ENCODE measurements around the gene CD82. TPM values are rescaled to one million over a fixed set of nuclear protein-coding genes. Genes with fewer than 3 reads are reported as not detected.

The CD82 gene
- total and polyA plus RNA-seq, 2 of the 13 experiments (the other 11 are each of a cell fraction or from before 2014, with no cell fraction given) = 0.05 TPM; not detected in 1

- TF ChIP-seq, protein P1, sequence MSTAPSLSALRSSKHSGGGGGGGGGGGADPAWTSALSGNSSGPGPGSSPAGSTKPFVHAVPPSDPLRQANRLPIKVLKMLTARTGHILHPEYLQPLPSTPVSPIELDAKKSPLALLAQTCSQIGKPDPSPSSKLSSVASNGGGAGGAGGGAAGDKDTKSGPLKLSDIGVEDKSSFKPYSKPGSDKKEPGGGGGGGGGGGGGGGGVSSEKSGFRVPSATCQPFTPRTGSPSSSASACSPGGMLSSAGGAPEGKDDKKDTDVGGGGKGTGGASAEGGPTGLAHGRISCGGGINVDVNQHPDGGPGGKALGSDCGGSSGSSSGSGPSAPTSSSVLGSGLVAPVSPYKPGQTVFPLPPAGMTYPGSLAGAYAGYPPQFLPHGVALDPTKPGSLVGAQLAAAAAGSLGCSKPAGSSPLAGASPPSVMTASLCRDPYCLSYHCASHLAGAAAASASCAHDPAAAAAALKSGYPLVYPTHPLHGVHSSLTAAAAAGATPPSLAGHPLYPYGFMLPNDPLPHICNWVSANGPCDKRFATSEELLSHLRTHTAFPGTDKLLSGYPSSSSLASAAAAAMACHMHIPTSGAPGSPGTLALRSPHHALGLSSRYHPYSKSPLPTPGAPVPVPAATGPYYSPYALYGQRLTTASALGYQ (CRISPR knock-in tag; IDR thresholded peaks at IDR 0.05) = no peak
- no peak for TF ChIP-seq ZFX (CRISPR knock-in tag; IDR thresholded peaks at IDR 0.05; ENCODE audit: low read depth)
- TF ChIP-seq ATF7-NPFF (CRISPR knock-in tag; IDR thresholded peaks at IDR 0.05; ENCODE audit: low read depth) = no peak
- TF ChIP-seq NFIC (IDR thresholded peaks at IDR 0.05; ENCODE audit: low read length) = no peak
- TF ChIP-seq NR2C2 (CRISPR knock-in tag; IDR thresholded peaks at IDR 0.05; ENCODE audit: borderline replicate concordance) = no peak
- no peak for TF ChIP-seq FOXK1 (CRISPR knock-in tag; IDR thresholded peaks at IDR 0.05; ENCODE audit: borderline replicate concordance, low read depth)
Measured at GRCh38 chr11:44525473-44526252, 39.8 kb upstream of the CD82 start (continued).

- in situ Hi-C loops (cut with HindIII; ENCODE audit: extremely low pct_ligation_motif_present, low pct_unique_long_range_greater_than_20kb) = loop anchor here (25.0 kb wide), 1 partner anchor 239 kb away; no protein-coding TSS in a partner anchor
- no peak for DNase-seq (ENCODE audit: low spot score)
- Histone ChIP-seq H3K4me1 (ENCODE audit: insufficient read depth, low read length) (no peaks in the 10 kb centered on the region), H3K27me3 (ENCODE audit: control insufficient read depth in 1 of 2, insufficient read depth in 2 of 2, low read length in 2 of 2) (peaks cover 3 to 40% of the 10 kb centered on the region in 2 experiments; a peak in 3 of 5 replicates), H4K20me1 (ENCODE audit: insufficient read depth, low read length) (no peaks in the 10 kb centered on the region), H3K9me3 (ENCODE audit: low read length) (no peaks in the 10 kb centered on the region), H3K4me2 (ENCODE audit: low read depth, low read length) (no peak overlapping the region), H3K4me3 (replicated peaks in 1 of 3; ENCODE audit: insufficient read depth in 1 of 3, low read depth in 2 of 3, low read length in 3 of 3) (no peak overlapping the region), H3K27ac (ENCODE audit: extremely low read length, insufficient read depth, low read length) (no peak overlapping the region), H2AFZ (ENCODE audit: low read length) (no peak overlapping the region), H3K9ac (ENCODE audit: insufficient read depth, low read depth, low read length) (no peak overlapping the region), H3K79me2 (ENCODE audit: insufficient read depth, low read length) (no peaks in the 10 kb centered on the region), H3K36me3 (replicated peaks in 1 of 2; ENCODE audit: control insufficient read depth in 1 of 2, insufficient read depth in 2 of 2, low read length in 2 of 2) (no peaks in the 10 kb centered on the region)
- BruUV-seq (replicated peaks) = no TSS peak
- no peak for ATAC-seq
- POLR2A ChIA-PET = no interaction called here
- 7% methylated on average over 6 of the region's 12 CpGs for WGBS (ENCODE audit: low lambda C conversion rate)
- CTCF ChIA-PET (ENCODE audit: low intra/inter-chr PET ratio, low total read pairs) = no interaction called here
- no peak for FAIRE-seq
- intact Hi-C loops (cut with micrococcal nuclease; ENCODE audit: unreplicated experiment) = no loop called here
- TF ChIP-seq ZNF639 (CRISPR knock-in tag; conservative IDR thresholded peaks at IDR 0.05) = no peak
- no peak for TF ChIP-seq REL (CRISPR knock-in tag; conservative IDR thresholded peaks at IDR 0.05)
- TF ChIP-seq FOXP1 (IDR thresholded peaks at IDR 0.05) = no peak
- no peak for TF ChIP-seq FOXP1 (CRISPR knock-in tag; IDR thresholded peaks at IDR 0.05)
- TF ChIP-seq PATZ1 (CRISPR knock-in tag; IDR thresholded peaks at IDR 0.05) = no peak
- TF ChIP-seq ZNF101 (CRISPR knock-in tag; IDR thresholded peaks at IDR 0.05; ENCODE audit: borderline replicate concordance, low read depth) = no peak
- TF ChIP-seq IKZF4 (CRISPR knock-in tag; IDR thresholded peaks at IDR 0.05; ENCODE audit: borderline replicate concordance, low read depth, not compliant biosample characterization) = no peak
- no peak for TF ChIP-seq MEIS1 (CRISPR knock-in tag; IDR thresholded peaks at IDR 0.05; ENCODE audit: borderline replicate concordance)
- TF ChIP-seq ZNF274 (CRISPR knock-in tag; IDR thresholded peaks at IDR 0.05) = no peak
- TF ChIP-seq ZNF225 (CRISPR knock-in tag; IDR thresholded peaks at IDR 0.05) = no peak
- TF ChIP-seq CBX1 (IDR thresholded peaks at IDR 0.05; ENCODE audit: low read depth) = no peak
- no peak for TF ChIP-seq ZNF616 (CRISPR knock-in tag; IDR thresholded peaks at IDR 0.05; ENCODE audit: low read depth)
- TF ChIP-seq KMT2B (CRISPR knock-in tag; IDR thresholded peaks at IDR 0.05) = no peak
Measured at GRCh38 chr11:44526438-44526837, 39.0 kb upstream of the CD82 start.
